WTC11 (cell line): ENCODE measurements around the gene STARD7. TPM values are rescaled to one million over a fixed set of nuclear protein-coding genes. Genes with fewer than 3 reads are reported as not detected.

Experiments used
- ATAC-seq: fragments of 200-7000 bp; cut with Tn5 transposase; 2 replicates; pipeline ENCODE4 v1.10.0; 2021; ENCODE audit warnings: mild to moderate bottlenecking, moderate library complexity
- CTCF ChIA-PET: fragments of 300-600 bp; sonication (Branson Sonifier 250); formaldehyde crosslinking; loops from one replicate; lab custom pipeline; 2021; ENCODE audit warnings: antibody characterized with exemption; lab: Charles Lee
- POLR2A ChIA-PET: fragments of 350-600 bp; sonication (Branson Sonifier 250); formaldehyde crosslinking; loops from one replicate; lab custom pipeline; 2021; ENCODE audit warnings: antibody characterized with exemption; lab: Charles Lee
- DNase-seq: peaks from one replicate; pipeline ENCODE4 v3.0.0; 2021; ENCODE audit warnings: low spot score
- H3K27ac Mint-ChIP-seq: 2 replicates; pipeline ENCODE4 v1.8.0; 2021; ENCODE audit warnings: mixed read lengths
- H3K27me3 Mint-ChIP-seq: 2 replicates; pipeline ENCODE4 v1.8.0; 2021; ENCODE audit warnings: low read depth, mild to moderate bottlenecking, moderate library complexity, mixed read lengths
- H3K36me3 Mint-ChIP-seq: 2 replicates; pipeline ENCODE4 v1.8.0; 2021; ENCODE audit warnings: mixed read lengths
- H3K4me1 Mint-ChIP-seq: 2 replicates; pipeline ENCODE4 v1.8.0; 2022; ENCODE audit warnings: mixed read lengths
- H3K4me3 Mint-ChIP-seq: 2 replicates; pipeline ENCODE4 v1.8.0; 2021; ENCODE audit warnings: mild to moderate bottlenecking, moderate library complexity, mixed read lengths
- H3K9me3 Mint-ChIP-seq: 2 replicates; pipeline ENCODE4 v1.8.0; 2021; ENCODE audit warnings: mixed read lengths
- CREB1 ChIP-seq: sonication (generic); formaldehyde crosslinking; IDR thresholded peaks from 2 replicates; pipeline ENCODE4 v1.8.0; 2023; ENCODE audit warnings: mild to moderate bottlenecking, missing genetic modification reagents
- CREM ChIP-seq: sonication (generic); formaldehyde crosslinking; IDR thresholded peaks from 2 replicates; pipeline ENCODE4 v1.8.1; 2022; ENCODE audit warnings: mild to moderate bottlenecking, missing genetic modification reagents, moderate library complexity
- ELF4 ChIP-seq: sonication (generic); formaldehyde crosslinking; IDR thresholded peaks from 2 replicates; pipeline ENCODE4 v1.8.1; 2022; ENCODE audit warnings: low read depth, mild to moderate bottlenecking, moderate library complexity, missing genetic modification reagents
- ETV6 ChIP-seq: sonication (generic); formaldehyde crosslinking; IDR thresholded peaks from 2 replicates; pipeline ENCODE4 v1.8.1; 2022; ENCODE audit warnings: mild to moderate bottlenecking, missing genetic modification reagents
- FOXK1 ChIP-seq: sonication (generic); formaldehyde crosslinking; IDR thresholded peaks from 2 replicates; pipeline ENCODE4 v1.8.0; 2022; ENCODE audit warnings: mild to moderate bottlenecking, moderate library complexity, missing genetic modification reagents
- GABPB1 ChIP-seq: sonication (generic); formaldehyde crosslinking; IDR thresholded peaks from 2 replicates; pipeline ENCODE4 v1.8.1; 2023; ENCODE audit warnings: mild to moderate bottlenecking, missing genetic modification reagents
- IRF2 ChIP-seq: sonication (generic); formaldehyde crosslinking; IDR thresholded peaks from 2 replicates; pipeline ENCODE4 v1.8.0; 2022; ENCODE audit warnings: low read depth, missing genetic modification reagents, borderline replicate concordance
- JAZF1 ChIP-seq: fragments of 250-450 bp; sonication (Bioruptor Pico); IDR thresholded peaks from 2 replicates; pipeline ENCODE4 v1.9.0; 2021; ENCODE audit warnings: moderate library complexity, mild to moderate bottlenecking, inconsistent platforms
- JUN ChIP-seq: sonication (generic); formaldehyde crosslinking; IDR thresholded peaks from 2 replicates; pipeline ENCODE4 v1.8.0; 2023; ENCODE audit warnings: mild to moderate bottlenecking, missing genetic modification reagents
- MXD4 ChIP-seq: fragments of 250-450 bp; sonication (Bioruptor Pico); IDR thresholded peaks from 2 replicates; pipeline ENCODE4 v1.8.0; 2021; ENCODE audit warnings: mild to moderate bottlenecking, moderate library complexity, borderline replicate concordance
- NFYB ChIP-seq: sonication (generic); formaldehyde crosslinking; conservative IDR thresholded peaks from 2 replicates; pipeline ENCODE4 v1.8.0; 2022; ENCODE audit warnings: low read depth, missing genetic modification reagents
- OVOL2 ChIP-seq: fragments of 250-450 bp; sonication (Bioruptor Pico); IDR thresholded peaks from 2 replicates; pipeline ENCODE4 v1.9.0; 2021; ENCODE audit warnings: mild to moderate bottlenecking, borderline replicate concordance
- PRRX2 ChIP-seq: fragments of 250-450 bp; sonication (Bioruptor Pico); IDR thresholded peaks from 2 replicates; pipeline ENCODE4 v1.8.0; 2021; ENCODE audit warnings: mild to moderate bottlenecking
- SMAD3 ChIP-seq: sonication (generic); formaldehyde crosslinking; IDR thresholded peaks from 2 replicates; pipeline ENCODE4 v1.8.0; 2022; ENCODE audit warnings: missing genetic modification reagents, mild to moderate bottlenecking, borderline replicate concordance
- SMAD4 ChIP-seq: sonication (generic); formaldehyde crosslinking; IDR thresholded peaks from 2 replicates; pipeline ENCODE4 v1.8.0; 2022; ENCODE audit warnings: mild to moderate bottlenecking, missing genetic modification reagents
- SOX15 ChIP-seq: fragments of 250-450 bp; sonication (Bioruptor Pico); IDR thresholded peaks from 2 replicates; pipeline ENCODE4 v1.9.0; 2021; ENCODE audit warnings: mild to moderate bottlenecking
- SP1 ChIP-seq: sonication (generic); formaldehyde crosslinking; conservative IDR thresholded peaks from 2 replicates; pipeline ENCODE4 v1.8.1; 2022; ENCODE audit warnings: missing genetic modification reagents
- TEAD1 ChIP-seq: sonication (generic); formaldehyde crosslinking; IDR thresholded peaks from 2 replicates; pipeline ENCODE4 v1.8.0; 2022; ENCODE audit warnings: mild to moderate bottlenecking, missing genetic modification reagents
- TEAD4 ChIP-seq: sonication (generic); formaldehyde crosslinking; IDR thresholded peaks from 2 replicates; pipeline ENCODE4 v1.8.0; 2022; ENCODE audit warnings: mild to moderate bottlenecking, missing genetic modification reagents
- ZBTB21 ChIP-seq: sonication (generic); formaldehyde crosslinking; IDR thresholded peaks from 2 replicates; pipeline ENCODE4 v1.8.1; 2023; ENCODE audit warnings: mild to moderate bottlenecking, missing genetic modification reagents, borderline replicate concordance
- ZNF416 ChIP-seq: fragments of 250-450 bp; sonication (Bioruptor Pico); IDR thresholded peaks from 2 replicates; pipeline ENCODE4 v1.9.0; 2021; ENCODE audit warnings: mild to moderate bottlenecking, inconsistent platforms
- total RNA-seq: library from RNA; stranded (reverse); gene quantifications from 3 replicates; pipeline ENCODE4 v1.2.3, GENCODE V29; 2021
- TF ChIP-seq, protein P1 (sequence below): sonication (generic); formaldehyde crosslinking; IDR thresholded peaks from 2 replicates; pipeline ENCODE4 v1.8.1; 2023; ENCODE audit warnings: mild to moderate bottlenecking, missing genetic modification reagents, moderate library complexity
- TF ChIP-seq, protein P2 (sequence below): sonication (generic); formaldehyde crosslinking; IDR thresholded peaks from 2 replicates; pipeline ENCODE4 v1.8.1; 2022; ENCODE audit warnings: missing genetic modification reagents, borderline replicate concordance
- TF ChIP-seq, protein P3 (sequence below): fragments of 200-600 bp; IDR thresholded peaks from 2 replicates; pipeline ENCODE4 v1.8.0; 2022; ENCODE audit warnings: antibody characterized with exemption
- TF ChIP-seq, protein P4 (sequence below): sonication (generic); formaldehyde crosslinking; IDR thresholded peaks from 2 replicates; pipeline ENCODE4 v1.8.0; 2023; ENCODE audit warnings: mild to moderate bottlenecking, missing genetic modification reagents
- TF ChIP-seq, protein P5 (sequence below): sonication (generic); formaldehyde crosslinking; IDR thresholded peaks from 2 replicates; pipeline ENCODE4 v1.8.1; 2023; ENCODE audit warnings: mild to moderate bottlenecking, missing genetic modification reagents
- TF ChIP-seq, protein P6 (sequence below): sonication (generic); formaldehyde crosslinking; IDR thresholded peaks from 2 replicates; pipeline ENCODE4 v1.8.0; 2022; ENCODE audit warnings: mild to moderate bottlenecking, missing genetic modification reagents
- TF ChIP-seq, protein P7 (sequence below): fragments of 250-450 bp; sonication (Bioruptor Pico); IDR thresholded peaks from 2 replicates; pipeline ENCODE4 v1.9.0; 2021; ENCODE audit warnings: mild to moderate bottlenecking
- TF ChIP-seq, protein P8 (sequence below): fragments of 250-450 bp; sonication (Bioruptor Pico); IDR thresholded peaks from 2 replicates; pipeline ENCODE4 v1.9.0; 2021; ENCODE audit warnings: moderate library complexity, mild to moderate bottlenecking, inconsistent platforms, borderline replicate concordance

Gene STARD7
- total RNA-seq, 1 experiment from 2014 or later, result 217 TPM

DNA sequence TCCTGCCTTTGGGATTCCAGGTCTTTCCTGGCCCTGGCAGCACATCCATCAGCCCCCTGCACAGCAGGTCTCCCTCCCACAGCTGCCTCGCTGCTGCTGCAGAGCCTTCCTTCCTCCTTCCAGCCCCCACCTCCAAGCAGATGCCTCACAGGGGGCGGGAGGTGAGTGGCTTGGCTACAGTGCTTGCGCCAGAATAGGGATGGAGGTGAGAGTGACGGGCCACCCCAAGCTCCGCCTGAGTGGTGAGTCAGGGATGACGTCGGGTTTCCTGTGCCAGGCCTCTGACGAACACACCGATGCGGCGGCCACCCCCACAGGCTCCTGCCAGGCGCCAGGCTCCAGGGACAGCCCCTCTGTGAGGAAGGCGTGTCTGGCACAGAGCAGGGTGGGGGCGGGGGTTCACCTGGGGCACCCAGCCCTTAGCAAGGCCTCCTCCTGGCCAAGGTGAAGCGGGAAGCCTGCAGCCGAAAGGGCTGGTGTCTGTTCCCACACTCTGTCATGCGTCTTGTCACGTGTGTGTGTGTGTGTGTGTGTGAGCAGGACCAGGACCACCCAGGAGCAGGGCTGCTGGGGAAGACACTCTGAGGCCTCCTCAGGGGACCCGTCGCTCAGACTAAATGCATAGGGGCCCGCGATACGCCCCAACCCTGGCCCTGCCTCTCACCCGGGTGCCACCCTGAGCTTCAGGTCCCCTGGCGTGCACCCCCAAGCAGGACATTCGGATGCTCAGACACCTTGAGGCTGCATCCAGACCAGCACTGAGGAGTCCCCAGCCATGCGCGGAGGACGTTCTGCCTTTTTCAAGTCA lies 60.0 kb downstream of the STARD7 start:
- Mint-ChIP-seq H3K9me3 (no peaks in the 10 kb centered on the region), H3K4me1 (peaks cover 45% of the 10 kb centered on the region), H3K27me3 (peaks cover 35% of the 10 kb centered on the region), H3K36me3 (no peaks in the 10 kb centered on the region), H3K27ac (peak overlapping the region; percentile 62; the same call in 1 of the 2 replicates), H3K4me3 (peak overlapping the region; percentile 44)
- POLR2A ChIA-PET, result interaction anchor here (1.0 kb wide), 1 partner anchor 10 kb away, joined by 3 read pairs; the partner anchor contains the start of gene ASTL
- ATAC-seq (peak; percentile 64), DNase-seq (peak; percentile 75)
- CTCF ChIA-PET, result interaction anchor here (0.7 to 4.9 kb wide), 6 partner anchors 10 to 156 kb away, joined by 3 to 33 read pairs (median 10); partner anchors contain the start of gene ASTL
- TF ChIP-seq ZBTB21 (CRISPR knock-in tag) (peak; percentile 87), IRF2 (no peak), CREB1 (CRISPR knock-in tag) (0 out of 2 replicates have a peak, but pooled peaks have one; percentile 24), SP1 (peak; percentile 50), ETV6 (0 out of 2 replicates have a peak, but pooled peaks have one; percentile 31), TEAD4 (no peak), FOXK1 (no peak), SMAD4 (CRISPR knock-in tag) (no peak), ZNF416 (CRISPR knock-in tag) (no peak), ELF4 (CRISPR knock-in tag) (no peak), OVOL2 (CRISPR knock-in tag) (no peak), GABPB1 (CRISPR knock-in tag) (no peak), SMAD3 (CRISPR knock-in tag) (no peak), JUN (no peak), PRRX2 (no peak), NFYB (CRISPR knock-in tag) (no peak), JAZF1 (no peak), CREM (no peak), TEAD1 (CRISPR knock-in tag) (no peak), SOX15 (CRISPR knock-in tag) (no peak), MXD4 (CRISPR knock-in tag) (no peak)
- TF ChIP-seq, protein P1, sequence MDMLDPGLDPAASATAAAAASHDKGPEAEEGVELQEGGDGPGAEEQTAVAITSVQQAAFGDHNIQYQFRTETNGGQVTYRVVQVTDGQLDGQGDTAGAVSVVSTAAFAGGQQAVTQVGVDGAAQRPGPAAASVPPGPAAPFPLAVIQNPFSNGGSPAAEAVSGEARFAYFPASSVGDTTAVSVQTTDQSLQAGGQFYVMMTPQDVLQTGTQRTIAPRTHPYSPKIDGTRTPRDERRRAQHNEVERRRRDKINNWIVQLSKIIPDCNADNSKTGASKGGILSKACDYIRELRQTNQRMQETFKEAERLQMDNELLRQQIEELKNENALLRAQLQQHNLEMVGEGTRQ (CRISPR knock-in tag), result peak; percentile 52
- TF ChIP-seq, protein P2, sequence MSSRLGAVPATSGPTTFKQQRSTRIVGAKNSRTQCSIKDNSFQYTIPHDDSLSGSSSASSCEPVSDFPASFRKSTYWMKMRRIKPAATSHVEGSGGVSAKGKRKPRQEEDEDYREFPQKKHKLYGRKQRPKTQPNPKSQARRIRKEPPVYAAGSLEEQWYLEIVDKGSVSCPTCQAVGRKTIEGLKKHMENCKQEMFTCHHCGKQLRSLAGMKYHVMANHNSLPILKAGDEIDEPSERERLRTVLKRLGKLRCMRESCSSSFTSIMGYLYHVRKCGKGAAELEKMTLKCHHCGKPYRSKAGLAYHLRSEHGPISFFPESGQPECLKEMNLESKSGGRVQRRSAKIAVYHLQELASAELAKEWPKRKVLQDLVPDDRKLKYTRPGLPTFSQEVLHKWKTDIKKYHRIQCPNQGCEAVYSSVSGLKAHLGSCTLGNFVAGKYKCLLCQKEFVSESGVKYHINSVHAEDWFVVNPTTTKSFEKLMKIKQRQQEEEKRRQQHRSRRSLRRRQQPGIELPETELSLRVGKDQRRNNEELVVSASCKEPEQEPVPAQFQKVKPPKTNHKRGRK (CRISPR knock-in tag), result no peak
- TF ChIP-seq, protein P3, sequence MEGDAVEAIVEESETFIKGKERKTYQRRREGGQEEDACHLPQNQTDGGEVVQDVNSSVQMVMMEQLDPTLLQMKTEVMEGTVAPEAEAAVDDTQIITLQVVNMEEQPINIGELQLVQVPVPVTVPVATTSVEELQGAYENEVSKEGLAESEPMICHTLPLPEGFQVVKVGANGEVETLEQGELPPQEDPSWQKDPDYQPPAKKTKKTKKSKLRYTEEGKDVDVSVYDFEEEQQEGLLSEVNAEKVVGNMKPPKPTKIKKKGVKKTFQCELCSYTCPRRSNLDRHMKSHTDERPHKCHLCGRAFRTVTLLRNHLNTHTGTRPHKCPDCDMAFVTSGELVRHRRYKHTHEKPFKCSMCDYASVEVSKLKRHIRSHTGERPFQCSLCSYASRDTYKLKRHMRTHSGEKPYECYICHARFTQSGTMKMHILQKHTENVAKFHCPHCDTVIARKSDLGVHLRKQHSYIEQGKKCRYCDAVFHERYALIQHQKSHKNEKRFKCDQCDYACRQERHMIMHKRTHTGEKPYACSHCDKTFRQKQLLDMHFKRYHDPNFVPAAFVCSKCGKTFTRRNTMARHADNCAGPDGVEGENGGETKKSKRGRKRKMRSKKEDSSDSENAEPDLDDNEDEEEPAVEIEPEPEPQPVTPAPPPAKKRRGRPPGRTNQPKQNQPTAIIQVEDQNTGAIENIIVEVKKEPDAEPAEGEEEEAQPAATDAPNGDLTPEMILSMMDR, result no peak
- TF ChIP-seq, protein P4, sequence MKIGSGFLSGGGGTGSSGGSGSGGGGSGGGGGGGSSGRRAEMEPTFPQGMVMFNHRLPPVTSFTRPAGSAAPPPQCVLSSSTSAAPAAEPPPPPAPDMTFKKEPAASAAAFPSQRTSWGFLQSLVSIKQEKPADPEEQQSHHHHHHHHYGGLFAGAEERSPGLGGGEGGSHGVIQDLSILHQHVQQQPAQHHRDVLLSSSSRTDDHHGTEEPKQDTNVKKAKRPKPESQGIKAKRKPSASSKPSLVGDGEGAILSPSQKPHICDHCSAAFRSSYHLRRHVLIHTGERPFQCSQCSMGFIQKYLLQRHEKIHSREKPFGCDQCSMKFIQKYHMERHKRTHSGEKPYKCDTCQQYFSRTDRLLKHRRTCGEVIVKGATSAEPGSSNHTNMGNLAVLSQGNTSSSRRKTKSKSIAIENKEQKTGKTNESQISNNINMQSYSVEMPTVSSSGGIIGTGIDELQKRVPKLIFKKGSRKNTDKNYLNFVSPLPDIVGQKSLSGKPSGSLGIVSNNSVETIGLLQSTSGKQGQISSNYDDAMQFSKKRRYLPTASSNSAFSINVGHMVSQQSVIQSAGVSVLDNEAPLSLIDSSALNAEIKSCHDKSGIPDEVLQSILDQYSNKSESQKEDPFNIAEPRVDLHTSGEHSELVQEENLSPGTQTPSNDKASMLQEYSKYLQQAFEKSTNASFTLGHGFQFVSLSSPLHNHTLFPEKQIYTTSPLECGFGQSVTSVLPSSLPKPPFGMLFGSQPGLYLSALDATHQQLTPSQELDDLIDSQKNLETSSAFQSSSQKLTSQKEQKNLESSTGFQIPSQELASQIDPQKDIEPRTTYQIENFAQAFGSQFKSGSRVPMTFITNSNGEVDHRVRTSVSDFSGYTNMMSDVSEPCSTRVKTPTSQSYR (CRISPR knock-in tag), result peak; percentile 70; the same call in 1 of the 2 replicates
- TF ChIP-seq, protein P5, sequence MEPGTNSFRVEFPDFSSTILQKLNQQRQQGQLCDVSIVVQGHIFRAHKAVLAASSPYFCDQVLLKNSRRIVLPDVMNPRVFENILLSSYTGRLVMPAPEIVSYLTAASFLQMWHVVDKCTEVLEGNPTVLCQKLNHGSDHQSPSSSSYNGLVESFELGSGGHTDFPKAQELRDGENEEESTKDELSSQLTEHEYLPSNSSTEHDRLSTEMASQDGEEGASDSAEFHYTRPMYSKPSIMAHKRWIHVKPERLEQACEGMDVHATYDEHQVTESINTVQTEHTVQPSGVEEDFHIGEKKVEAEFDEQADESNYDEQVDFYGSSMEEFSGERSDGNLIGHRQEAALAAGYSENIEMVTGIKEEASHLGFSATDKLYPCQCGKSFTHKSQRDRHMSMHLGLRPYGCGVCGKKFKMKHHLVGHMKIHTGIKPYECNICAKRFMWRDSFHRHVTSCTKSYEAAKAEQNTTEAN, result no peak
- TF ChIP-seq, protein P6, sequence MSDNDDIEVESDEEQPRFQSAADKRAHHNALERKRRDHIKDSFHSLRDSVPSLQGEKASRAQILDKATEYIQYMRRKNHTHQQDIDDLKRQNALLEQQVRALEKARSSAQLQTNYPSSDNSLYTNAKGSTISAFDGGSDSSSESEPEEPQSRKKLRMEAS (CRISPR knock-in tag), result peak; percentile 59; the same call in 1 of the 2 replicates
- TF ChIP-seq, protein P7, sequence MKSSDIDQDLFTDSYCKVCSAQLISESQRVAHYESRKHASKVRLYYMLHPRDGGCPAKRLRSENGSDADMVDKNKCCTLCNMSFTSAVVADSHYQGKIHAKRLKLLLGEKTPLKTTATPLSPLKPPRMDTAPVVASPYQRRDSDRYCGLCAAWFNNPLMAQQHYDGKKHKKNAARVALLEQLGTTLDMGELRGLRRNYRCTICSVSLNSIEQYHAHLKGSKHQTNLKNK (CRISPR knock-in tag), result no peak
- TF ChIP-seq, protein P8, sequence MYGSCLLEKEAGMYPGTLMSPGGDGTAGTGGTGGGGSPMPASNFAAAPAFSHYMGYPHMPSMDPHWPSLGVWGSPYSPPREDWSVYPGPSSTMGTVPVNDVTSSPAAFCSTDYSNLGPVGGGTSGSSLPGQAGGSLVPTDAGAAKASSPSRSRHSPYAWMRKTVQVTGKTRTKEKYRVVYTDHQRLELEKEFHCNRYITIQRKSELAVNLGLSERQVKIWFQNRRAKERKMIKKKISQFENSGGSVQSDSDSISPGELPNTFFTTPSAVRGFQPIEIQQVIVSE, result no peak
